HS-5 (cell line): Measurements from ENCODE around the gene REN.

Experiments used
- DNase-seq: peaks from one replicate; pipeline ENCODE4 v3.0.0-alpha.2; 2012; ENCODE audit warnings: low read depth

REN gene

GRCh38 chr1:204190212-204191211 lies 24.4 kb upstream of the REN start:
- DNase-seq: no peak

- DNase-seq: no peak
These were observed 23.0 kb upstream of the REN start for GRCh38 chr1:204188959-204189639.

- DNase-seq: no peak
These were observed 20.5 kb upstream of the REN start for GRCh38 chr1:204186597-204186996.

- DNase-seq: no peak
These were observed 15.0 kb upstream of the REN start for GRCh38 chr1:204181116-204181515.

- DNase-seq: no peak
These were observed 14.0 kb upstream of the REN start for GRCh38 chr1:204180133-204180532.

GRCh38 chr1:204178487-204179281 lies 12.5 kb upstream of the REN start:
- no peak for DNase-seq

- DNase-seq: peak; percentile 18
These were observed 11.0 kb upstream of the REN start for GRCh38 chr1:204177133-204177532.

- DNase-seq: no peak
These were observed 9.9 kb upstream of the REN start for GRCh38 chr1:204176049-204176448.

GRCh38 chr1:204174958-204175357 lies 8.8 kb upstream of the REN start:
- no peak for DNase-seq

- no peak for DNase-seq
These were observed 6.4 kb upstream of the REN start for GRCh38 chr1:204172404-204173029.

GRCh38 chr1:204171751-204172178 lies 5.6 kb upstream of the REN start:
- DNase-seq: peak; percentile 91

GRCh38 chr1:204170494-204171155 lies 4.5 kb upstream of the REN start:
- DNase-seq: no peak

- no peak for DNase-seq
These were observed 3.7 kb upstream of the REN start for GRCh38 chr1:204169858-204170257.

- DNase-seq: no peak
These were observed 1.6 kb upstream of the REN start for GRCh38 chr1:204167730-204168129.

- DNase-seq: peak; percentile 35
These were observed 3.6 kb downstream of the REN start for GRCh38 chr1:204162494-204163074.

GRCh38 chr1:204161609-204162493 lies 4.3 kb downstream of the REN start:
- no peak for DNase-seq

- DNase-seq: no peak
These were observed 8.2 kb downstream of the REN start for GRCh38 chr1:204157962-204158361.

GRCh38 chr1:204155881-204156280 lies 10.3 kb downstream of the REN start:
- DNase-seq: no peak

- DNase-seq: no peak
These were observed 11.4 kb downstream of the REN start for GRCh38 chr1:204154568-204155255.
